Common myeloid progenitor, CD34-positive (primary cell): ENCODE measurements around the gene KIAA0513.
A peak's percentile ranks its signal among the peaks of the same experiment; 100 is the strongest.

Source experiments
- CTCF ChIA-PET: fragments of 350-600 bp; sonication (Branson Sonifier 250); formaldehyde crosslinking; loops from one replicate; lab custom pipeline; 2021; ENCODE audit warnings: antibody characterized with exemption; lab: Charles Lee
- POLR2A ChIA-PET: fragments of 350-600 bp; sonication (Branson Sonifier 250); formaldehyde crosslinking; loops from one replicate; lab custom pipeline; 2021; ENCODE audit warnings: antibody characterized with exemption; lab: Charles Lee
- DNase-seq, 3 donors: peaks; one replicate each; pipeline versions ENCODE4 v3.0.0 to v3.0.0-alpha.2; 2013
- H3K27ac ChIP-seq, 2 experiments: 1 replicate in 1 of 2; 2 replicates in 1 of 2; pipeline ENCODE4 v1.7.0; 2013; ENCODE audit warnings: inconsistent platforms in 2 of 2, low read length in 2 of 2, mild to moderate bottlenecking in 2 of 2, low read depth in 1 of 2, moderate library complexity in 1 of 2; ENCODE audit not compliant: severe bottlenecking in 2 of 2, insufficient read depth in 1 of 2, poor library complexity in 1 of 2
- H3K27me3 ChIP-seq, 5 experiments: replicated peaks in 2 of 5; 1 replicate in 3 of 5; 2 replicates in 2 of 5; pipeline versions ENCODE4 v1.6.1 to v1.7.0; 2013; ENCODE audit warnings: low read length in 4 of 5, mild to moderate bottlenecking in 2 of 5, moderate library complexity in 2 of 5, inconsistent platforms in 1 of 5; ENCODE audit not compliant: insufficient read depth in 5 of 5, control insufficient read depth in 4 of 5
- H3K36me3 ChIP-seq, 4 experiments: 1 replicate in 2 of 4; 2 replicates in 2 of 4; pipeline versions ENCODE4 v1.6.1 to v1.7.0; 2013; ENCODE audit warnings: low read length in 3 of 4, control low read depth in 1 of 4, mild to moderate bottlenecking in 1 of 4; ENCODE audit not compliant: control insufficient read depth in 4 of 4, insufficient read depth in 4 of 4
- H3K4me1 ChIP-seq, 4 experiments: 1 replicate in 3 of 4; 2 replicates in 1 of 4; pipeline versions ENCODE4 v1.6.1 to v1.7.1; 2013; ENCODE audit warnings: low read length in 3 of 4, mild to moderate bottlenecking in 3 of 4, control low read depth in 1 of 4, inconsistent platforms in 1 of 4, moderate library complexity in 1 of 4; ENCODE audit not compliant: control insufficient read depth in 4 of 4, insufficient read depth in 4 of 4; ENCODE audit errors: control extremely low read depth in 1 of 4
- H3K4me3 ChIP-seq, 7 experiments: 1 replicate in 4 of 7; 2 replicates in 3 of 7; pipeline versions ENCODE4 v1.5.1 to v1.7.0; 2013; ENCODE audit warnings: mild to moderate bottlenecking in 7 of 7, low read length in 6 of 7, moderate library complexity in 6 of 7, inconsistent platforms in 2 of 7, low read depth in 2 of 7, control low read depth in 1 of 7; ENCODE audit not compliant: insufficient read depth in 4 of 7, control insufficient read depth in 1 of 7; ENCODE audit errors: extremely low read depth in 1 of 7
- H3K9me3 ChIP-seq, 5 experiments: 1 replicate in 4 of 5; 2 replicates in 1 of 5; pipeline versions ENCODE4 v1.6.1 to v1.7.1; 2013; ENCODE audit warnings: low read length in 4 of 5, mild to moderate bottlenecking in 2 of 5, inconsistent platforms in 1 of 5, low read depth in 1 of 5, moderate library complexity in 1 of 5; ENCODE audit not compliant: control insufficient read depth in 4 of 5, insufficient read depth in 2 of 5; ENCODE audit errors: control extremely low read depth in 1 of 5
- WGBS: methylation state at CpG from one replicate; pipeline ENCODE4 v1.1.5; 2013; ENCODE audit not compliant: insufficient coverage; 5-methylcytosine and 5-hydroxymethylcytosine counted together

Gene KIAA0513

GRCh38 chr16:85134789-85135142 is 107.2 kb downstream of the KIAA0513 start:
- POLR2A ChIA-PET: no interaction called here
- no peak overlapping the region for H3K27ac ChIP-seq
- H3K27me3 ChIP-seq: peaks cover 0 to 23% (median 10%) of the 10 kb centered on the region in 5 experiments

GRCh38 chr16:85136213-85136701 is 108.7 kb downstream of the KIAA0513 start:
- WGBS: 20% methylated on average over 9 of the region's 12 CpGs
- ChIA-PET POLR2A (no interaction called here), CTCF (interaction anchor here (1.1 to 2.2 kb wide), 3 partner anchors 9 to 35 kb away, joined by 4 to 6 read pairs (median 4); no protein-coding TSS in a partner anchor)
- no peak overlapping the region for H3K4me3 ChIP-seq
- peaks cover 0 to 23% (median 10%) of the 10 kb centered on the region in 5 experiments for H3K27me3 ChIP-seq
- H3K36me3 ChIP-seq: no peaks in the 10 kb centered on the region
- H3K4me1 ChIP-seq: peaks cover 0 to 33% (median 26%) of the 10 kb centered on the region in 4 experiments
- H3K9me3 ChIP-seq: no peaks in the 10 kb centered on the region
- H3K27ac ChIP-seq: no peak overlapping the region
- DNase-seq: peak in 2 of 3 donors; percentile 59 to 66

More at GRCh38 chr16:85134789-85135142, 107.2 kb downstream of the KIAA0513 start:
- H3K4me1 ChIP-seq: peaks cover 0 to 33% (median 26%) of the 10 kb centered on the region in 4 experiments
- CTCF ChIA-PET: interaction anchor here (0.5 to 2.2 kb wide), 6 partner anchors 9 to 112 kb away, joined by 3 to 6 read pairs (median 4); no protein-coding TSS in a partner anchor
- 57% methylated on average over 12 of the region's 14 CpGs for WGBS
- H3K36me3 ChIP-seq: no peaks in the 10 kb centered on the region
- DNase-seq: no peak
- no peak overlapping the region for H3K4me3 ChIP-seq
- no peaks in the 10 kb centered on the region for H3K9me3 ChIP-seq

GRCh38 chr16:85136702-85137322 is 109.2 kb downstream of the KIAA0513 start:
- H3K4me1 ChIP-seq: peaks cover 0 to 33% (median 26%) of the 10 kb centered on the region in 4 experiments
- H3K36me3 ChIP-seq: no peaks in the 10 kb centered on the region
- POLR2A ChIA-PET: no interaction called here
- no peak overlapping the region for H3K27ac ChIP-seq
- CTCF ChIA-PET: interaction anchor here (1.1 to 2.2 kb wide), 2 partner anchors 8 to 35 kb away, joined by 4 to 6 read pairs; no protein-coding TSS in a partner anchor
- H3K9me3 ChIP-seq: no peaks in the 10 kb centered on the region
- DNase-seq: no peak
- H3K4me3 ChIP-seq: no peak overlapping the region
- H3K27me3 ChIP-seq: peaks cover 0 to 23% (median 10%) of the 10 kb centered on the region in 5 experiments
- 85% methylated on average over 17 of the region's 17 CpGs for WGBS

GRCh38 chr16:85137323-85138072 is 109.9 kb downstream of the KIAA0513 start:
- H3K4me3 ChIP-seq: peak overlapping the region in 3 of 7 experiments; percentile 19 to 45 (median 32)
- 1% methylated on average over 20 of the region's 29 CpGs for WGBS
- ChIA-PET CTCF (interaction anchor here (1.1 kb wide), 1 partner anchor 8 kb away, joined by 4 read pairs; no protein-coding TSS in a partner anchor), POLR2A (no interaction called here)
- H3K4me1 ChIP-seq: peaks cover 0 to 34% (median 26%) of the 10 kb centered on the region in 4 experiments
- peaks cover 0 to 23% (median 10%) of the 10 kb centered on the region in 5 experiments for H3K27me3 ChIP-seq
- H3K27ac ChIP-seq: no peak overlapping the region
- peak in 1 of 3 donors; percentile 35 for DNase-seq
- no peaks in the 10 kb centered on the region for H3K36me3 ChIP-seq
- no peaks in the 10 kb centered on the region for H3K9me3 ChIP-seq

- Histone ChIP-seq H3K9me3 (no peaks in the 10 kb centered on the region), H3K36me3 (no peaks in the 10 kb centered on the region), H3K27me3 (peaks cover 0 to 23% (median 10%) of the 10 kb centered on the region in 5 experiments), H3K27ac (no peak overlapping the region), H3K4me3 (peak overlapping the region in 1 of 7 experiments; percentile 45), H3K4me1 (peaks cover 0 to 41% (median 28%) of the 10 kb centered on the region in 4 experiments)
- CTCF ChIA-PET: no interaction called here
- 89% methylated on average over 7 of the region's 12 CpGs for WGBS
- POLR2A ChIA-PET: no interaction called here
- no peak for DNase-seq
Measured at GRCh38 chr16:85138073-85138824, 110.7 kb downstream of the KIAA0513 start.

- Histone ChIP-seq H3K4me3 (no peak overlapping the region), H3K27me3 (peaks cover 0 to 23% (median 10%) of the 10 kb centered on the region in 5 experiments), H3K27ac (no peak overlapping the region), H3K4me1 (peaks cover 0 to 41% (median 28%) of the 10 kb centered on the region in 4 experiments), H3K9me3 (no peaks in the 10 kb centered on the region), H3K36me3 (no peaks in the 10 kb centered on the region)
- 97% methylated on average over 16 of the region's 16 CpGs for WGBS
- ChIA-PET POLR2A (no interaction called here), CTCF (no interaction called here)
- no peak for DNase-seq
Measured at GRCh38 chr16:85138825-85139627, 111.4 kb downstream of the KIAA0513 start.
